DMS153 treated with DMSO at 0.1 percent for 48 hours (cell line): ENCODE data around the gene PIEZO2.

Experiments
- DNase-seq: peaks from one replicate; lab custom pipeline; 2025; ENCODE audit not compliant: unreplicated experiment; lab: John Stamatoyannopoulos, UW

The PIEZO2 gene

DNA sequence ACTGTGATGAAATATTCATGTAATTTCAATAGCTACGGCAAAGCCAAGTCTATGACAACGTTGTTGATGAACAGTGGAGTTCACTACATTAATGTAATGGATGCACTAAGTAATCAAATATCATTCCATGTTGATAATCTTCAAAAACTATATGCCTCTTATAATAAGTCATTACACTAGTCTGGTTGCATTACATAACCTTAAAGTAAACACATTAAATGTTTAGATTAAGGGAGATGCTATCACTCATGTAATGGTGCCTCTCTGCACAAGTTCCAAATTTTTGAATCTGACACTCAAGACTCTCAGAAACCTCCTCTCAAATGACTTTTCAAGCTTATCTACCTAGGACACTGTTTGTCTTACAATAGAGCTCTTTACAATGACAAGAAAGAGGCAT, 35.4 kb downstream of the PIEZO2 start:
- no peak for DNase-seq

- no peak for DNase-seq
Measured at GRCh38 chr18:11113046-11113548, 36.3 kb downstream of the PIEZO2 start.

GRCh38 chr18:11112286-11112685, 37.1 kb downstream of the PIEZO2 start:
- no peak for DNase-seq

GRCh38 chr18:11110509-11110908, 38.9 kb downstream of the PIEZO2 start:
- no peak for DNase-seq

DNA sequence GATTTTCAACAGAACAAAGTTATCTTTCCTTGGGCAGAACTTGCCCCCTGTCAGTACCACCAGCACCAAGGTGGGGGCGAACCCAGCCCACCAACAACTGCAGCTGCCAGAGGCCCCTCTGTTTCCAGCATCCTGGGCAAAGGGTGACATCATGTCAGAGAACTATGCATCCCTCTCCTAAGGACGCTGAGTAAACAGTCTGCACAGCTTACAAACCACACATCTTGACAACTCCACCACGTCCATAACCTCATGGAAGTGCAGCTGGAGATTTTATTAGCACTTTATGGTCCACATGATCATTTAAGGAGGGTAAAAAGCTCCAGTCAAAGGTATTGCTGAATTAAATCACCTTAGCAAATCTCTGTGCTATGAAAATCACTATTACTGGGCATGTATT, 40.4 kb downstream of the PIEZO2 start:
- DNase-seq, result no peak

- no peak for DNase-seq
Measured at GRCh38 chr18:11106894-11107293, 42.5 kb downstream of the PIEZO2 start.

- no peak for DNase-seq
Measured at GRCh38 chr18:11105463-11105862, 43.9 kb downstream of the PIEZO2 start.

- no peak for DNase-seq
Measured at GRCh38 chr18:11104307-11104706, 45.1 kb downstream of the PIEZO2 start.

GRCh38 chr18:11096839-11097750, 52.3 kb downstream of the PIEZO2 start:
- DNase-seq, result no peak

- no peak for DNase-seq
Measured at GRCh38 chr18:11096411-11096810, 53.0 kb downstream of the PIEZO2 start.

DNA sequence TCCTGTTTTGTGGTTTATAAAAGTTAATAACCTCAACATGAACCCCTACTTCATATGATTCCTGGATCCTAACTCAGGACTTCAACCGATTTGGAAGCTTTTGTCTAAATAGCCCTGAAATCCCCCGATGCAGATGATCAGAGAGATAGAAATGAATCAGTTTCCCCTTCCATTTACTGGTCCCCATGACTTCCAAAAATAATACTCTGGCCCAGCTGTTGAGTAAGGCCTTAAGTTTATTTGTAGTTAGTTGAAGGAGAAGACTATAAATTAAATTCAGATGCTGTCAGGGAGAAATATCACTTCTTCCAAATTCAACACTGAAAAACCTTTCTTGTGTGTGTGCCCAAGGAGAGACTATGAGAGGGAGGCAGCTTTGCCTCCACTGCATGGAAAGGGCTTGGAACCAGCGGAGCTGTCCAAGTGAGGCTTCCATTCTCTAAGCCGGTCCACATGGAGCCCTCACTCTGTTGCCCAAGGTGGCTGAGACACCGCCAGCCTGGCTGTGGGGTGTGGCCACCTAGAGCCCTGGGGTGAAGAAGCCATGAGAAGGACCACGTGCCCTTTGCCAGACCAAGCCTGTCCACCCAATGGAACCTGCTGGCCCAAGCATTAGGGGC, 53.6 kb downstream of the PIEZO2 start:
- DNase-seq, result no peak

GRCh38 chr18:11095211-11095610, 54.2 kb downstream of the PIEZO2 start:
- DNase-seq, result no peak

GRCh38 chr18:11091746-11092145, 57.6 kb downstream of the PIEZO2 start:
- DNase-seq, result no peak

DNA sequence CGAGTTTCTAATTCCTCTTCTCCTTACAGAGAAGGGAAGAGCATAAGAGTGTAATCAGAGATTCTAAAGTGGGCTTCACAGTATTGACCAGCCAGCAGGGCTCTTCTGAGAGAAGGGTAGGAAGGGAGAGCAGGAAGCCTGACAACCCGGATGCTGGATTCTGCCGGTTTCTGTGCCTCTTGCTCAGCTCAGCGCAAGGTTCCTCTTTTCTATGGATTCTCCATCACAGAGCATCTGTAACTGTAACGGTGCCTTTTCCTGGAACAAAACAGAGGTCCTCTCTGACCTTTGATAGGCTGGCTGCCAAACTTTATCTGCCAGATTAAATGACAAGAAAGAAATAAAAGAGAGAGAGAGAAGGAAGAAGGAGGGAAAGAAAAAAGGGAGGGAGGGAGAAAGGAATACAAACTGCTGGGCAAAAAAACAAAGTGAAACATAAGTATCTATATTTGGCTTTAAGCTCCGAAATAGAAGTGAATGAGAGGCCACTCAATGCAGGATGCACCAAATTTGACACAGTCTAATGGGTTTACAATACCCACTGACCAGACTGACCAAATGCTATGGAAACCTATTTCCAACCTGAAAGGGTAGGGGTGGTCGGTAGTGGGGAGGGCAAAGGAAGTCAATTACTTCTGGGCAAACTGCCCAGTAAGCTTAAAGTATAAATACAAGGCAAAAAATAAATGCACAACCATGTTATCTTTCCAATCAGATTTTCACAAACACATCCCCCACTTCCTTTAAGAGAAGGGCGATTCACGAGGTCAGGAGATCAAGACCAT, 59.2 kb downstream of the PIEZO2 start:
- DNase-seq, result no peak

DNA sequence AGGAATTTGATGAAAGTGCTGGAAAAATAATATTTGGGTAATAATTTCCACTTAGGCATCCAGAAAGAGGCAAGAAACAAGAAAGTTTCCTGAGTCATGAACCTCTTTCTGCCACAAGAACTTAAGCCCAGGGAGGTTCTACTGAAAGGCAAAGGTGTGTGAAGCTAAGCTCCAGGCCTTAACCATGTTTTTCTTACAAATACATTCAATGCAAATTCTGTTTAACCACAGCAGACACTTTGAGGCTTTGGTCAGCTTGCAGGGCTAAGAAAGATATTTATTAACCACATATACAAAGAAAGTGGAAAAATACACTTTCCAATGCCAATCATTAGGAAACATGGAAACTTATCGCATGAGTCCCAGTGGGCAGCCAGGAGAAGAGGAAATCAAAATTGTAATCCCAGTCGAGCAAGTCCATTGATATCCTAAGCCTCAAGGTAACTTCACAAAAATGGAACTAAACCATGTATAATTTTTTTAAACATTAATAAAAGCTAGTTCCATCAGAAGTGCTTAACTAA, 68.3 kb downstream of the PIEZO2 start:
- no peak for DNase-seq

- no peak for DNase-seq
Measured at GRCh38 chr18:11078491-11078890, 70.9 kb downstream of the PIEZO2 start.

DNA sequence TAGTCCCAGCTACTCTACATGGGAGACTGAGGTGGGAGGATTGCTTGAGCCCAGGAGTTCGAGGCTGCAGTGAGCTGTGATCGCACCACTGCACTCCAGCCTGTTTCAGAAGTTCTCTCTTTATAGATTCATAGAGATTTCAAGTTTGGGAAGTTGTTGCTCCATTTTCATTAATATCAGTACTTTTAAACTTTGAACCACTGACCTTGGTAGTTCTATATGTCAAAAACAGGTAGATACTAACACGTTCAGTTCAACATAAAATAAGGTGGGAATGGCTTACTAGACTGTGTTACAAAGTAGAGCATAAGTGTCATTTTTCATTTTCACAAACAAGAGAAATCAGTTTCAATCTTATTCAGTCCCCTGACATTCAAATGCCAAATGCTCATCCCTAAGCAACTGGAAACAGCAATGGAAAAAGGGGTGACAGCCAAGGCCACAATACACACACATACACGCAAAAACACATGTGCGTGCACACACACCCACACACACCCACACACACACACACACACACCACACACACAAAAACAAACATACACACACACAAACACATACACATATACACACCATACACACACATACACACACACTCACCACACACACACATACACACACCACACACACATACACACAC, 71.7 kb downstream of the PIEZO2 start:
- DNase-seq, result no peak

DNA sequence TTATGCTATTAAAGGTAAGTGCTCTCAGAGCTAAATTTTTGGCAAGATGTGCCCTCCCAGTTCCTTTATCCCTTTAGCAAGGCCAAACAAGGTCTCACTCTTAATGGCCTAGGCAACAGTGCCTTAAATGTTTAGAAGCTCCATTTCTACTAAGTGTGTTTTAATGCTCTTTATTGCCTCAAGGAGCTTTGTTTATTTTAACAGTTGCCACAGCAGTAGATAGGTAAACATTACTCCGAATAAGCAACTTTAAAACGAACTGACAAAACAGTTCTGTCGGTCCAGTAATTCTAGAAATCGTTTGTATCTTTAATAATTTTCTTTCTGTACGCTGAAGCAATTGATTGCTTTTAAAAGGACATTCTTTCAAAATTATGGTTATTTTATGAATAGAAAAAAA, 74.5 kb downstream of the PIEZO2 start:
- DNase-seq, result peak; percentile 7

GRCh38 chr18:11073971-11074370, 75.4 kb downstream of the PIEZO2 start:
- no peak for DNase-seq

DNA sequence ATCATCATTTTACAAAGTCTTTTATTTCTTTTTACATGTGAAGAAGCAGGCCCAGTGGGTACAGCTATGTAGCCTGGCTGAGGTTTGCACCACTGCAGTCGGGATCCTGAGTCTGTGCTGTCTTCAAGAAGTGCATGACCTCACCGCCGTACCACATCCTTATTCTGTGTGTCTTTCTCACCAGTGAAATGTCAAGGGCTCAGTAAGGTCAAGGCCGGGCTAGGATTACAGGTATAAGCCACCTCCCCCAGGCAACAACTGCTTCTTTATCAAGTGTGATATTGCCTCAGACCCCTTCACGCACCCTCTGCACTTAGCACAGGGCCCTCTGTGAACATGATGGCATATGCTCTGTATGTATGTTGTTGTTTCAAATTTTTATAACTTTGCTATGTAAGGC, 76.7 kb downstream of the PIEZO2 start:
- DNase-seq, result no peak

GRCh38 chr18:11071300-11071699, 78.1 kb downstream of the PIEZO2 start:
- no peak for DNase-seq
